HUES48 (cell line): ENCODE results near the gene PARP12.

Source experiments
- H3K27ac ChIP-seq: one replicate; pipeline ENCODE4 v1.7.0; 2013; ENCODE audit warnings: low read depth, low read length, inconsistent platforms
- H3K27me3 ChIP-seq: 2 replicates; pipeline ENCODE4 v1.6.1; 2013; ENCODE audit warnings: mild to moderate bottlenecking, low read length; ENCODE audit not compliant: control insufficient read depth, insufficient read depth
- H3K36me3 ChIP-seq: 2 replicates; pipeline ENCODE4 v1.6.1; 2013; ENCODE audit warnings: low read length; ENCODE audit not compliant: control insufficient read depth, insufficient read depth
- H3K4me1 ChIP-seq: 2 replicates; pipeline ENCODE4 v1.6.1; 2013; ENCODE audit warnings: mild to moderate bottlenecking, low read length; ENCODE audit not compliant: control insufficient read depth, insufficient read depth
- H3K4me3 ChIP-seq: 2 replicates; pipeline ENCODE4 v1.5.1; 2013; ENCODE audit warnings: mild to moderate bottlenecking, low read depth, low read length
- H3K9ac ChIP-seq: 2 replicates; pipeline ENCODE4 v1.6.1; 2013; ENCODE audit warnings: mild to moderate bottlenecking, low read depth, low read length, moderate library complexity
- H3K9me3 ChIP-seq: 2 replicates; pipeline ENCODE4 v1.6.1; 2013; ENCODE audit warnings: low read length; ENCODE audit not compliant: control insufficient read depth, insufficient read depth

PARP12 gene

GRCh38 chr7:140059273-140060242 lies 3.2 kb downstream of the PARP12 start:
- Histone ChIP-seq H3K9ac (no peak overlapping the region), H3K4me1 (no peaks in the 10 kb centered on the region), H3K9me3 (no peaks in the 10 kb centered on the region), H3K4me3 (no peak overlapping the region), H3K27ac (no peak overlapping the region), H3K36me3 (peaks cover 3% of the 10 kb centered on the region; the same call in 1 of the 2 replicates), H3K27me3 (peaks cover 28% of the 10 kb centered on the region)

GRCh38 chr7:140058517-140058916 lies 4.2 kb downstream of the PARP12 start:
- Histone ChIP-seq H3K27me3 (peaks cover 19% of the 10 kb centered on the region), H3K9ac (no peak overlapping the region), H3K27ac (no peak overlapping the region), H3K4me1 (no peaks in the 10 kb centered on the region), H3K9me3 (no peaks in the 10 kb centered on the region), H3K36me3 (peaks cover 3% of the 10 kb centered on the region; the same call in 1 of the 2 replicates), H3K4me3 (no peak overlapping the region)

GRCh38 chr7:140057143-140057535 lies 5.6 kb downstream of the PARP12 start:
- peaks cover 9% of the 10 kb centered on the region for H3K27me3 ChIP-seq
- H3K9me3 ChIP-seq: no peaks in the 10 kb centered on the region
- no peaks in the 10 kb centered on the region for H3K4me1 ChIP-seq
- H3K4me3 ChIP-seq: no peak overlapping the region
- H3K9ac ChIP-seq: no peak overlapping the region
- H3K27ac ChIP-seq: no peak overlapping the region
- H3K36me3 ChIP-seq: peaks cover 3% of the 10 kb centered on the region; the same call in 1 of the 2 replicates

GRCh38 chr7:140056431-140057142 lies 6.2 kb downstream of the PARP12 start:
- H3K4me1 ChIP-seq: no peaks in the 10 kb centered on the region
- peaks cover 4% of the 10 kb centered on the region for H3K27me3 ChIP-seq
- H3K4me3 ChIP-seq: no peak overlapping the region
- no peak overlapping the region for H3K27ac ChIP-seq
- H3K36me3 ChIP-seq: peaks cover 3% of the 10 kb centered on the region; the same call in 1 of the 2 replicates
- no peak overlapping the region for H3K9ac ChIP-seq
- H3K9me3 ChIP-seq: no peaks in the 10 kb centered on the region

GRCh38 chr7:140055833-140056232 lies 6.9 kb downstream of the PARP12 start:
- Histone ChIP-seq H3K4me3 (no peak overlapping the region), H3K9ac (no peak overlapping the region), H3K4me1 (no peaks in the 10 kb centered on the region), H3K36me3 (peaks cover 3% of the 10 kb centered on the region; the same call in 1 of the 2 replicates), H3K27me3 (no peaks in the 10 kb centered on the region), H3K27ac (no peak overlapping the region), H3K9me3 (no peaks in the 10 kb centered on the region)

GRCh38 chr7:140054751-140055150 lies 8.0 kb downstream of the PARP12 start:
- peaks cover 3% of the 10 kb centered on the region; the same call in 1 of the 2 replicates for H3K36me3 ChIP-seq
- H3K4me3 ChIP-seq: no peak overlapping the region
- no peaks in the 10 kb centered on the region for H3K27me3 ChIP-seq
- no peaks in the 10 kb centered on the region for H3K4me1 ChIP-seq
- H3K9ac ChIP-seq: no peak overlapping the region
- H3K9me3 ChIP-seq: no peaks in the 10 kb centered on the region
- H3K27ac ChIP-seq: no peak overlapping the region

- Histone ChIP-seq H3K27ac (no peak overlapping the region), H3K36me3 (peaks cover 3% of the 10 kb centered on the region; the same call in 1 of the 2 replicates), H3K9me3 (no peaks in the 10 kb centered on the region), H3K9ac (no peak overlapping the region), H3K4me3 (no peak overlapping the region), H3K27me3 (no peaks in the 10 kb centered on the region), H3K4me1 (no peaks in the 10 kb centered on the region)
Measured at GRCh38 chr7:140053812-140054539, 8.8 kb downstream of the PARP12 start.

GRCh38 chr7:140051820-140052219 lies 10.9 kb downstream of the PARP12 start:
- Histone ChIP-seq H3K36me3 (peaks cover 3% of the 10 kb centered on the region; the same call in 1 of the 2 replicates), H3K9ac (no peak overlapping the region), H3K27me3 (no peaks in the 10 kb centered on the region), H3K9me3 (no peaks in the 10 kb centered on the region), H3K4me1 (no peaks in the 10 kb centered on the region), H3K4me3 (no peak overlapping the region), H3K27ac (no peak overlapping the region)

GRCh38 chr7:140050100-140050499 lies 12.7 kb downstream of the PARP12 start:
- no peak overlapping the region for H3K4me3 ChIP-seq
- H3K4me1 ChIP-seq: no peaks in the 10 kb centered on the region
- H3K9ac ChIP-seq: no peak overlapping the region
- no peaks in the 10 kb centered on the region for H3K9me3 ChIP-seq
- no peak overlapping the region for H3K27ac ChIP-seq
- H3K36me3 ChIP-seq: 0 out of 2 replicates have a peak, but pooled peaks cover 4% of the 10 kb centered on the region
- H3K27me3 ChIP-seq: no peaks in the 10 kb centered on the region

- H3K9me3 ChIP-seq: no peaks in the 10 kb centered on the region
- no peaks in the 10 kb centered on the region for H3K4me1 ChIP-seq
- 0 out of 2 replicates have a peak, but pooled peaks cover 4% of the 10 kb centered on the region for H3K36me3 ChIP-seq
- H3K4me3 ChIP-seq: no peak overlapping the region
- no peak overlapping the region for H3K27ac ChIP-seq
- no peak overlapping the region for H3K9ac ChIP-seq
- H3K27me3 ChIP-seq: no peaks in the 10 kb centered on the region
Measured at GRCh38 chr7:140049339-140050024, 13.3 kb downstream of the PARP12 start.
